ENCODE data around the gene EIF3B. TPM values are rescaled to one million over a fixed set of nuclear protein-coding genes. Genes with fewer than 3 reads are reported as not detected.

EIF3B gene
- total and polyA plus RNA-seq, 11 donors = 35.4 to 114 (median 72.4) TPM

DNA sequence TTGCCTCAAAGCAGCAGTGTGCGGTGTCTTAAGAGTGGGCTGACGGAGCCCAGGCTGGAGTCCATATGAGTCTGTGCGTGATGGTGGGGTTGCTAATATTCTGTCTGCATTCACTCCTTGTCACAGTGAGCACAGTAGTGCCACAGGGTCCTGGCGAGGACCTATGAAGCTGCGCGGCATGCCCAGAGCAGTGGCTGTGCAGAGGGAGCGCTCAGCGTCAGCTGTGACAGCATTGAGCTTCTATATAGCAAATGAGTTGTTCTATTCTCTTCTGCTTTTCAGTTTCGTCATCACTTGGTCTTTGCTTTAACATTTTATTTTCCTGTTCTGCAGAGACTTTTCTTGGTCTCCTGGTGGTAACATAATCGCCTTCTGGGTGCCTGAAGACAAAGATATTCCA, 14.5 kb downstream of the EIF3B start:
- WGBS, 4 donors = 96 to 98% (median 97%) methylated on average over 10 of the region's 10 CpGs
- Histone ChIP-seq H3K27ac (no peak overlapping the region), H3K36me3 (peaks cover 0 to 100% (median 99%) of the 10 kb centered on the region in 9 donors)

DNA sequence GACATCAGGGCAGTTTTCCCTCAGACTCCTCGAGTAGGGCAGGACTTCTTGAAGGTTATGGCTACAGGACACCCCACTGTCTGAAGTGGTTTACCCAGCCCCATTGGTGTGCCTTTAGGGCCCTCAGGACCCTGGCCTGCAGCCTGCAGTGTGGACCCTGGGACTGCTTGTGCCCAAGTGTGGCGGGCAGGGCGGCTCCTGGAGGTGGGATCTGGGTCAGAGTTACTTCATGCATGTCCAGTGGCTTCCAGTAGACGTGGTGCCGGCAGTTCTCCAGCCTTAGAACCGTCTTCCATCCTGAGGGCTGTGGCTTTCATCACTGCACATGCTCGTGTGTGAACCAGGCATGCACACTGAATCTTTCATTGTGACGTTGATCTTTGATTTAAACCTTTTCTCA, 16.7 kb downstream of the EIF3B start:
- intact Hi-C loops (cut with DNase I) = no loop called here
- Histone ChIP-seq H3K9me3 (no peaks in the 10 kb centered on the region), H3K27ac (no peak overlapping the region), H3K4me1 (no peaks in the 10 kb centered on the region), H3K4me3 (no peak overlapping the region), H3K36me3 (peaks cover 3 to 100% (median 99%) of the 10 kb centered on the region in 9 donors), H3K27me3 (no peaks in the 10 kb centered on the region)
- TF ChIP-seq, protein P1, sequence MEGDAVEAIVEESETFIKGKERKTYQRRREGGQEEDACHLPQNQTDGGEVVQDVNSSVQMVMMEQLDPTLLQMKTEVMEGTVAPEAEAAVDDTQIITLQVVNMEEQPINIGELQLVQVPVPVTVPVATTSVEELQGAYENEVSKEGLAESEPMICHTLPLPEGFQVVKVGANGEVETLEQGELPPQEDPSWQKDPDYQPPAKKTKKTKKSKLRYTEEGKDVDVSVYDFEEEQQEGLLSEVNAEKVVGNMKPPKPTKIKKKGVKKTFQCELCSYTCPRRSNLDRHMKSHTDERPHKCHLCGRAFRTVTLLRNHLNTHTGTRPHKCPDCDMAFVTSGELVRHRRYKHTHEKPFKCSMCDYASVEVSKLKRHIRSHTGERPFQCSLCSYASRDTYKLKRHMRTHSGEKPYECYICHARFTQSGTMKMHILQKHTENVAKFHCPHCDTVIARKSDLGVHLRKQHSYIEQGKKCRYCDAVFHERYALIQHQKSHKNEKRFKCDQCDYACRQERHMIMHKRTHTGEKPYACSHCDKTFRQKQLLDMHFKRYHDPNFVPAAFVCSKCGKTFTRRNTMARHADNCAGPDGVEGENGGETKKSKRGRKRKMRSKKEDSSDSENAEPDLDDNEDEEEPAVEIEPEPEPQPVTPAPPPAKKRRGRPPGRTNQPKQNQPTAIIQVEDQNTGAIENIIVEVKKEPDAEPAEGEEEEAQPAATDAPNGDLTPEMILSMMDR (IDR thresholded peaks at IDR 0.05) = no peak
- no peak for TF ChIP-seq POLR2A (IDR thresholded peaks at IDR 0.05)
- 90 to 97% (median 92%) methylated on average over 7 to 8 of the region's 8 CpGs for WGBS, 4 donors
- peak in 1 of 5 donors; percentile 18 for DNase-seq
- ATAC-seq = no peak

More for the DNA sequence above, 14.5 kb downstream of the EIF3B start:
- Histone ChIP-seq H3K4me1 (no peaks in the 10 kb centered on the region), H3K4me3 (no peak overlapping the region), H3K9me3 (no peaks in the 10 kb centered on the region), H3K27me3 (no peaks in the 10 kb centered on the region)
- ATAC-seq (no peak), DNase-seq (no peak)
- TF ChIP-seq POLR2A (IDR thresholded peaks at IDR 0.05) = no peak
- TF ChIP-seq, protein P1 (IDR thresholded peaks at IDR 0.05) = no peak
- intact Hi-C loops (cut with DNase I) = no loop called here

DNA sequence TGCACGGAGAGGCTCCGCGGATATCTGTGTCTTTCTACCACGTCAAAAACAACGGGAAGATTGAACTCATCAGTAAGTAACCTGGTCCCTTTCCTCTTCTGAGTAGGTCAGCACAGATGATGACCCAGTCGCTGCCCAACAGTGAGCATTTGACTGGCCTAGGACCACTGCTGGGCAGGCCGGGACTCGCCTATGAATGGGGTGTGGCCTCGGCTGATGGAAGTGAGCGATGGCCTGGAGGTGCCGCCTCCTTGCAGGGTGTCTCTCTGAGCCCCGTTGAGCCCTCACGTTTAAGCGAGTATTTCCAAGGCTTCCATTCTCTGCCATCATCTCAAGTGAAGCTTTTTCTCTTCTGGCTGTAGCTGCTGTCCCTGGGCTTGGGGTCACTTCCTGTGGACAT, 18.1 kb downstream of the EIF3B start:
- H3K4me3 ChIP-seq = no peak overlapping the region
- no peaks in the 10 kb centered on the region for H3K27me3 ChIP-seq
- ATAC-seq = no peak
- peak in 1 of 5 donors; percentile 0 for DNase-seq
- H3K4me1 ChIP-seq = no peaks in the 10 kb centered on the region
- 90 to 95% (median 93%) methylated on average over 14 of the region's 14 CpGs for WGBS, 4 donors
- H3K9me3 ChIP-seq = no peaks in the 10 kb centered on the region
- H3K36me3 ChIP-seq = peaks cover 3 to 99% (median 96%) of the 10 kb centered on the region in 9 donors
- no peak overlapping the region for H3K27ac ChIP-seq
- TF ChIP-seq, protein P1 (IDR thresholded peaks at IDR 0.05) = no peak
- TF ChIP-seq POLR2A (IDR thresholded peaks at IDR 0.05) = no peak
- intact Hi-C loops (cut with DNase I) = no loop called here

DNA sequence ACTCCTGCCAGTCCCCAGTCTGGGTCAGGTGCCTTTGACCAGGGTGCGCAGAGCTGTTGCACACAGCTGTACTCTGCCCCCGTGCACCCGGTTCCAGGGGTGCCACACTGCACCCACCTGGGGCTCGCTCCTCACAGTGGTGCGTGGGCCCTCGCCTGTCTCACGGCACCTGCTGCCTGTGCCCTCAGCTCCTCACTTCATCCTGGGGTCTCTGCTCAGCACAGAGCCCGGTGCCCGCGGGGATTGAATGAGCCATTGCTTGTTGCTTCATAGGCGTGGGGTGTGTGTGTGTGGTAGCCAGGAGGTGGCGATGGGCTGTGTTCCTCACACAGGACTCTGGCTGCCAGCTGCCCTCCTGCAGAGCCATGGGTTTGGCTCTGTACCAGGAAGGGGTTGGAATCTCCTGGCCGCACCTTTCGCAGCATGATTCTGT, 18.5 kb downstream of the EIF3B start:
- WGBS, 4 donors = 85 to 90% (median 88%) methylated on average over 11 to 14 of the region's 14 CpGs
- Histone ChIP-seq H3K9me3 (no peaks in the 10 kb centered on the region), H3K4me1 (no peaks in the 10 kb centered on the region), H3K27me3 (no peaks in the 10 kb centered on the region), H3K4me3 (no peak overlapping the region), H3K36me3 (peaks cover 3 to 94% (median 92%) of the 10 kb centered on the region in 9 donors), H3K27ac (no peak overlapping the region)
- DNase-seq (no peak), ATAC-seq (peak in 3 of 4 donors; percentile 34 to 46 (median 39))
- TF ChIP-seq, protein P1 (IDR thresholded peaks at IDR 0.05) = no peak
- no peak for TF ChIP-seq POLR2A (IDR thresholded peaks at IDR 0.05)
- intact Hi-C loops (cut with DNase I) = no loop called here
